Heart right ventricle (tissue), 16 donors: ENCODE data around the gene SCRT2. TPM values are rescaled to one million over a fixed set of nuclear protein-coding genes. Genes with fewer than 3 reads are reported as not detected.

ENCODE experiments used
- ATAC-seq, 8 donors: fragments of 200-7000 bp; cut with Tn5 transposase; one replicate each; pipeline ENCODE4 v1.9.1; 2020; ENCODE audit warnings: mild to moderate bottlenecking in 8 of 8, moderate library complexity in 8 of 8, moderate number of reproducible peaks in 1 of 8
- DNase-seq, 2 donors: peaks; one replicate each; pipeline ENCODE4 v3.0.0-alpha.2; 2020
- H3K27ac ChIP-seq, 10 donors: fragments of 200-600 bp; sonication (generic) in 2 of 10; one replicate each; pipeline versions ENCODE4 v1.5.0 to v1.8.0; 2020 to 2022; ENCODE audit warnings: mild to moderate bottlenecking in 3 of 10
- H3K27me3 ChIP-seq, 7 donors: fragments of 200-600 bp; one replicate each; pipeline ENCODE4 v1.8.0; 2021 to 2022; ENCODE audit warnings: mild to moderate bottlenecking in 2 of 7
- H3K36me3 ChIP-seq, 9 donors: fragments of 200-600 bp; sonication (generic) in 1 of 9; one replicate each; pipeline versions ENCODE4 v1.5.0 to v1.8.0; 2020 to 2022; ENCODE audit warnings: mild to moderate bottlenecking in 2 of 9
- H3K4me1 ChIP-seq, 9 donors: fragments of 200-600 bp; sonication (generic) in 1 of 9; one replicate each; pipeline versions ENCODE4 v1.5.0 to v1.8.0; 2020 to 2022; ENCODE audit warnings: mild to moderate bottlenecking in 4 of 9
- H3K4me3 ChIP-seq, 10 donors: fragments of 200-600 bp; sonication (generic) in 2 of 10; one replicate each; pipeline versions ENCODE4 v1.5.0 to v1.8.0; 2020 to 2022; ENCODE audit warnings: mild to moderate bottlenecking in 7 of 10, moderate library complexity in 2 of 10
- H3K9me3 ChIP-seq, 11 donors: fragments of 200-600 bp in 10 of 11; sonication (generic) in 2 of 11; one replicate each; pipeline versions ENCODE4 v1.5.0 to v1.8.0; 2013 to 2022; ENCODE audit warnings: mild to moderate bottlenecking in 2 of 11, control low read depth in 1 of 11, moderate library complexity in 1 of 11
- WGBS, 2 donors: extraction: QIAGEN DNeasy Blood & Tissue Kit; methylation state at CpG; one replicate each; pipeline ENCODE4 v1.1.7; 2013; ENCODE audit warnings: inconsistent platforms in 1 of 2; 5-methylcytosine and 5-hydroxymethylcytosine counted together
- intact Hi-C, 10 donors: fragments of 100-400 bp; cut with DNase I; formaldehyde crosslinking; loops; one replicate each; pipeline versions ENCODE4 v1.11.1 to v1.14.2; 2022
- polyA plus RNA-seq, 2 donors: library from polyadenylated mRNA; stranded (reverse); fragments of 200-250 nt; gene quantifications; one replicate each; pipeline ENCODE4 v1.2.3, GENCODE V29; 2013
- total RNA-seq, 10 donors: library from RNA; stranded (reverse); fragmentation: NEBNext Ultra II Directional in 3 of 10; extraction: Animal tissue kit (Norgen Biotek cat#: 25700) in 3 of 10; gene quantifications; one replicate each; pipeline versions ENCODE4 v1.2.1 to v1.2.4, GENCODE V29; 2021 to 2023
- TF ChIP-seq, protein P1 (sequence below), 9 donors: fragments of 200-600 bp; sonication (generic) in 2 of 9; IDR thresholded peaks; one replicate each; pipeline versions ENCODE4 v1.5.0 to v1.8.0; 2021 to 2022; ENCODE audit warnings: antibody characterized with exemption in 9 of 9, mild to moderate bottlenecking in 5 of 9, moderate library complexity in 1 of 9
- donor health status: Arrhythmogenic right ventricular cardiomyopathy.
- donor health status: ischemic (EF 13 %, LVEDD 7.1; RV severe dilation, severe dysfunction).
- donor health status: healthy with polysubstance abuse.
- donor health status: DM: no; HTN: yes; CAD: no.
- donor health status: DM: no; HTN: no; CAD: no.
- donor health status: ischemic (EF 25% LVEDD 6.9; RV normal size, moderate dysfunction).
- donor health status: ischemic (EF 25% LVEDD 5.7; RV mildly dilated, moderate dysfunction).
- donor health status: healthy.
- donor health status: DM: yes; HTN: yes; CAD: no.
- donor health status: Ischemic cardiomyopathy.
- donor health status: ischemic (EF 35%, LVEDD 5.7; RV mildly dilated, moderate dysfunction).
- donor health status: nonischemic (EF 11% LVEDD 7.7; RV severe dilation, severe dysfunction).
- donor health status: DM: yes; HTN: yes; CAD: no.
- donor health status: PGD.
- donor health status: ischemic (EF 29% LVEDD 5.4; RV normal size, mild dysfunction).
- donor health status: nonischemic (EF 23%, LVEDD 6.1; RV moderate dilation, normal function).

The SCRT2 gene
- total and polyA plus RNA-seq, 12 donors: not detected

GRCh38 chr20:650281-650680, 25.3 kb downstream of the SCRT2 start:
- no peak overlapping the region for H3K4me3 ChIP-seq
- TF ChIP-seq, protein P1, sequence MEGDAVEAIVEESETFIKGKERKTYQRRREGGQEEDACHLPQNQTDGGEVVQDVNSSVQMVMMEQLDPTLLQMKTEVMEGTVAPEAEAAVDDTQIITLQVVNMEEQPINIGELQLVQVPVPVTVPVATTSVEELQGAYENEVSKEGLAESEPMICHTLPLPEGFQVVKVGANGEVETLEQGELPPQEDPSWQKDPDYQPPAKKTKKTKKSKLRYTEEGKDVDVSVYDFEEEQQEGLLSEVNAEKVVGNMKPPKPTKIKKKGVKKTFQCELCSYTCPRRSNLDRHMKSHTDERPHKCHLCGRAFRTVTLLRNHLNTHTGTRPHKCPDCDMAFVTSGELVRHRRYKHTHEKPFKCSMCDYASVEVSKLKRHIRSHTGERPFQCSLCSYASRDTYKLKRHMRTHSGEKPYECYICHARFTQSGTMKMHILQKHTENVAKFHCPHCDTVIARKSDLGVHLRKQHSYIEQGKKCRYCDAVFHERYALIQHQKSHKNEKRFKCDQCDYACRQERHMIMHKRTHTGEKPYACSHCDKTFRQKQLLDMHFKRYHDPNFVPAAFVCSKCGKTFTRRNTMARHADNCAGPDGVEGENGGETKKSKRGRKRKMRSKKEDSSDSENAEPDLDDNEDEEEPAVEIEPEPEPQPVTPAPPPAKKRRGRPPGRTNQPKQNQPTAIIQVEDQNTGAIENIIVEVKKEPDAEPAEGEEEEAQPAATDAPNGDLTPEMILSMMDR (IDR thresholded peaks at IDR 0.05): no peak
- no peaks in the 10 kb centered on the region for H3K27me3 ChIP-seq
- peaks cover 13 to 55% (median 38%) of the 10 kb centered on the region in 9 donors for H3K4me1 ChIP-seq
- DNase-seq (no peak), ATAC-seq (no peak)
- whole genome bisulfite sequencing, 2 donors: 92 to 96% methylated on average over 5 of the region's 5 CpGs
- intact Hi-C loops: loop anchor here in 4 of 10 donors (5.0 to 10.0 kb wide), 3 partner anchors 77 to 295 kb away; no protein-coding TSS in a partner anchor
- no peak overlapping the region for H3K27ac ChIP-seq
- peaks cover 0 to 44% (median 28%) of the 10 kb centered on the region in 9 donors for H3K36me3 ChIP-seq
- peaks cover 0 to 8% (median 0%) of the 10 kb centered on the region in 11 donors for H3K9me3 ChIP-seq

DNA sequence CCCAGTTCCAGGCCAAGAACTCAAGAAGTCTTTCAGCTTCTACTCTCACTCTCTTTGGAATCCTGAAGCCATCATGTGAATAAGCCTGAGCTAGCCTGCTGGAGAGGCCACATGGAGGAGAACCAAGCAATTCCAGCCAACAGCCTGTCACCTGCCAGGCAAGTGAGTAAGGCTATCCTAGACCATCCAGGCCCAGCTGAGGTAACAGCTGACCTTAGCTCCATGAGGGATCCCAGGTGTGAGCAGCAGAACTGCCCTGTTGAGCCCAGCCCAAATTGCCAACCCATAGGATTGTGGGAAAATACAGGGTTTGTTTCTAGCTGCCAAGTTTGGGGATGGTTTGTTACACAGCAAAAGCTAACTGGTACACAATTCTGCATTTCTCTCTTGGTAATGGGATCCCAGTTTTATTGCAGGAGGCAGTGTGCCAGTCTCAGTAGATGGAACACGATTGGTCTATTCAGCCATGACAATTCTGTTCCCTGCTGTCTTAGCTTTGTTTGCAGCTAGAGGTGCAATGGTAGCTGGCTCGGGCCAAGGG, 28.1 kb downstream of the SCRT2 start:
- no peak for DNase-seq
- peak overlapping the region in 1 of 10 donors; percentile 67 for H3K27ac ChIP-seq
- intact Hi-C loops: loop anchor here in 8 of 10 donors (2.0 to 10.0 kb wide), 6 partner anchors 87 to 295 kb away; no protein-coding TSS in a partner anchor
- H3K36me3 ChIP-seq: peaks cover 0 to 44% (median 28%) of the 10 kb centered on the region in 9 donors
- H3K27me3 ChIP-seq: peaks cover 0 to 11% (median 0%) of the 10 kb centered on the region in 7 donors
- peaks cover 7 to 50% (median 37%) of the 10 kb centered on the region in 9 donors for H3K4me1 ChIP-seq
- peaks cover 0 to 8% (median 0%) of the 10 kb centered on the region in 11 donors for H3K9me3 ChIP-seq
- H3K4me3 ChIP-seq: no peak overlapping the region
- TF ChIP-seq, protein P1 (IDR thresholded peaks at IDR 0.05): no peak
- 96 to 97% methylated on average over 2 of the region's 2 CpGs for WGBS, 2 donors
- no peak for ATAC-seq

DNA sequence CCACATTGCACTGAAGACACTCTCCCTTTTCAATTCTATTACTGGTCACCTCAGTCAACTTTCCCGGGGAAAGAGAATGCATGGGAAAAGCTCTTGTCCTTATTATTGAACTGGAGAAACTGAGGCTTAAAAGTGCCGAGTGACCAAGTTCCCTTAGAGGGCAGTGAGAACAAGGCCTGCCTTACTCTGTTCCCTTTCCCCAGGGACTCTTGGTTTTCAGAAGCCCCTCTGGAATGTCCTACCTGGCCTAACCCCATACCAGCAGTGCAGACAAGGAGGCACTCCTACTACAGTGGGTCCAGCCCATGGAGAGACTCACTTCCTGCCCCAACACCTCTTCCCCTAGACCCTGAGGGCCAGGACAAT, 28.8 kb downstream of the SCRT2 start:
- peaks cover 0 to 8% (median 0%) of the 10 kb centered on the region in 11 donors for H3K9me3 ChIP-seq
- DNase-seq: no peak
- TF ChIP-seq, protein P1 (IDR thresholded peaks at IDR 0.05): no peak
- no peak overlapping the region for H3K4me3 ChIP-seq
- H3K36me3 ChIP-seq: peaks cover 0 to 44% (median 28%) of the 10 kb centered on the region in 9 donors
- peaks cover 7 to 43% (median 32%) of the 10 kb centered on the region in 9 donors for H3K4me1 ChIP-seq
- WGBS, 2 donors: 89 to 91% methylated on average over 2 of the region's 2 CpGs
- intact Hi-C loops: loop anchor here in 8 of 10 donors (2.0 to 10.0 kb wide), 6 partner anchors 86 to 295 kb away; no protein-coding TSS in a partner anchor
- H3K27me3 ChIP-seq: peaks cover 0 to 14% (median 0%) of the 10 kb centered on the region in 7 donors
- no peak for ATAC-seq
- H3K27ac ChIP-seq: peak overlapping the region in 4 of 10 donors; percentile 25 to 67 (median 47)

GRCh38 chr20:646107-646867, 29.3 kb downstream of the SCRT2 start:
- intact Hi-C loops: loop anchor here in 8 of 10 donors (2.0 to 10.0 kb wide), 6 partner anchors 85 to 294 kb away; no protein-coding TSS in a partner anchor
- H3K4me1 ChIP-seq: peaks cover 6 to 37% (median 27%) of the 10 kb centered on the region in 9 donors
- peaks cover 0 to 44% (median 28%) of the 10 kb centered on the region in 9 donors for H3K36me3 ChIP-seq
- H3K27me3 ChIP-seq: peaks cover 0 to 14% (median 0%) of the 10 kb centered on the region in 7 donors
- WGBS, 2 donors: 70 to 79% methylated on average over 10 of the region's 10 CpGs
- peaks cover 0 to 8% (median 0%) of the 10 kb centered on the region in 11 donors for H3K9me3 ChIP-seq
- H3K27ac ChIP-seq: peak overlapping the region in 8 of 10 donors; percentile 17 to 67 (median 58)
- TF ChIP-seq, protein P1 (IDR thresholded peaks at IDR 0.05): no peak
- no peak overlapping the region for H3K4me3 ChIP-seq
- ATAC-seq (peak in 1 of 8 donors; percentile 14), DNase-seq (no peak)
